HAP-1 (cell line): ENCODE data around the gene FCAR.
"Not testable (repeated sequence)": the region's sequence is repeated elsewhere in the genome, so short reads cannot be mapped to it uniquely, and the experiment has no call there.

Experiments
- DNase-seq, 2 experiments: peaks; one replicate each; pipeline ENCODE4 v3.0.0-alpha.2; 2016 to 2020; ENCODE audit warnings: low spot score in 2 of 2
- H3K27me3 ChIP-seq: fragments of 250-450 bp; sonication (Bioruptor Pico); 2 replicates; pipeline ENCODE4 v1.5.1; 2020; ENCODE audit warnings: low read depth, mild to moderate bottlenecking, moderate library complexity
- H3K36me3 ChIP-seq: fragments of 250-450 bp; sonication (Bioruptor Pico); replicated peaks from 2 replicates; pipeline ENCODE4 v1.5.1; 2020; ENCODE audit warnings: mild to moderate bottlenecking
- H3K4me1 ChIP-seq: fragments of 250-450 bp; sonication (Bioruptor Pico); 2 replicates; pipeline ENCODE4 v1.5.1; 2020; ENCODE audit warnings: mild to moderate bottlenecking
- H3K4me3 ChIP-seq: fragments of 250-450 bp; sonication (Bioruptor Pico); 2 replicates; pipeline ENCODE4 v1.5.1; 2020; ENCODE audit warnings: mild to moderate bottlenecking, moderate library complexity
- H3K9me3 ChIP-seq: fragments of 250-450 bp; sonication (Bioruptor Pico); 2 replicates; pipeline ENCODE4 v1.5.1; 2020; ENCODE audit warnings: mild to moderate bottlenecking, moderate library complexity
- in situ Hi-C: fragments of 300-500 bp; cut with MboI; formaldehyde crosslinking; loops from 3 replicates; pipeline ENCODE4 v1.14.3; 2020; ENCODE audit warnings: low sequenced_read_pairs, inconsistent platforms, mixed read lengths

Gene FCAR

GRCh38 chr19:54939538-54939937 lies 65.5 kb downstream of the FCAR start:
- H3K36me3 ChIP-seq, H3K9me3 ChIP-seq, H3K27me3 ChIP-seq, H3K4me3 ChIP-seq, in situ Hi-C loops, H3K4me1 ChIP-seq, DNase-seq: not testable (repeated sequence)
